ENCODE measurements around the gene MRPL54.

DNA sequence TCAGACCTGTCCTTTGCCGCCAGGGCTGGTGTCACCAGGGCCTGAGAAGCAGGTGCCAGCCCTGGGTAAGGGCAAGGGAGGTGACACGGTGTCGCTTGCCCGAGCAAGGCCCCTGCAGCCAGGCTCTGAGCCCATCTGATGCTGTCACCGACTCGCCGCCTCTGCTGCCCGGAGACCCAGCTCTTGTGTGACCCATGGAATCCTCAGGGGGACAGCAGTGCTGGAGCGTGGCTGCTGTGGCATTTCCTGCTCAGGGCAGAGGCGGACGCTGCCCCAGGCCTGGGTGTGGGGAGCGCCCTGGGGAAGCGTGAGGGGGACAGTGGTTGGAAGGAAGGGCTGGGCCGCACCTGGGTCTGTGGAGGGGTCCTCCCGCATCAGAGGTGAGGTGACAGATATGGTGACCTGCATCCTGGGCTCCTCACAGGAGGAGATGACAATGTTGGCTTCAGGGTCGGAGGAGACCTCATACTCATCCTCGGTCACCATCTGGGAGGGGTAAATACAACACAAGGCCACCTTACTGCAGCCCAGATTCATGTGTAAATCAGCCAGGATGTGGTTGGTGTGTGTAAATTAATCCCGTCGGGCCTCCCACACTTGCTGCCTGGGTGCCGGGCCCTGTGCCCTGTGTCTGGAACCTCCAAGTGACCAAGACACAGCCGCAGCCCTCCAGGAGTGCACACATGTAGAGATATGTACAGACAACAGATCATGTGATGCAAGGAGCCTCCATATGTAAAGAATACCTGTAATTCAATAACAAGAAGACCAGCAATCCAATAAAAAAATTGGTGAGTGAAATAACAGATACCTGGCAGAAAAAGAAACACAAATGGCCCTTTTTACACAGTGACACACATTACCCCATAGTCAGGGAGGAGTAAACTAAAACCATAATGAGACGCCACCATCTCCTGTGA is 51.3 kb downstream of the MRPL54 start:
- TF ChIP-seq, protein P1, sequence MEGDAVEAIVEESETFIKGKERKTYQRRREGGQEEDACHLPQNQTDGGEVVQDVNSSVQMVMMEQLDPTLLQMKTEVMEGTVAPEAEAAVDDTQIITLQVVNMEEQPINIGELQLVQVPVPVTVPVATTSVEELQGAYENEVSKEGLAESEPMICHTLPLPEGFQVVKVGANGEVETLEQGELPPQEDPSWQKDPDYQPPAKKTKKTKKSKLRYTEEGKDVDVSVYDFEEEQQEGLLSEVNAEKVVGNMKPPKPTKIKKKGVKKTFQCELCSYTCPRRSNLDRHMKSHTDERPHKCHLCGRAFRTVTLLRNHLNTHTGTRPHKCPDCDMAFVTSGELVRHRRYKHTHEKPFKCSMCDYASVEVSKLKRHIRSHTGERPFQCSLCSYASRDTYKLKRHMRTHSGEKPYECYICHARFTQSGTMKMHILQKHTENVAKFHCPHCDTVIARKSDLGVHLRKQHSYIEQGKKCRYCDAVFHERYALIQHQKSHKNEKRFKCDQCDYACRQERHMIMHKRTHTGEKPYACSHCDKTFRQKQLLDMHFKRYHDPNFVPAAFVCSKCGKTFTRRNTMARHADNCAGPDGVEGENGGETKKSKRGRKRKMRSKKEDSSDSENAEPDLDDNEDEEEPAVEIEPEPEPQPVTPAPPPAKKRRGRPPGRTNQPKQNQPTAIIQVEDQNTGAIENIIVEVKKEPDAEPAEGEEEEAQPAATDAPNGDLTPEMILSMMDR (conservative IDR thresholded peaks at IDR 0.05; ENCODE audit: low read length), result no peak
- TF ChIP-seq EZH2phosphoT487 (IDR thresholded peaks at IDR 0.05; ENCODE audit: borderline replicate concordance), result no peak

Data from Loucy (cell line).